NCI-H526 treated with DMSO at 0.1 percent for 48 hours (cell line): ENCODE results near the gene PCDHB7.
"Not testable (repeated sequence)": the region's sequence is repeated elsewhere in the genome, so short reads cannot be mapped to it uniquely, and the experiment has no call there.

Experiments
- DNase-seq: peaks from one replicate; lab custom pipeline; 2025; lab: John Stamatoyannopoulos, UW

The PCDHB7 gene

GRCh38 chr5:141224844-141225243 lies 52.4 kb downstream of the PCDHB7 start:
- DNase-seq: not testable (repeated sequence)

GRCh38 chr5:141225421-141225820 lies 53.0 kb downstream of the PCDHB7 start:
- not testable (repeated sequence) for DNase-seq
